Trophoblast cell (in vitro differentiated cells and primary cell): ENCODE results near the gene ATG2B.

Source experiments
- DNase-seq, 2 donors: peaks; one replicate each; pipeline ENCODE4 v3.0.0-alpha.2; 2016
- H2AFZ ChIP-seq: 2 replicates; pipeline ENCODE4 v1.6.1; 2013; ENCODE audit warnings: low read length, moderate library complexity, mild to moderate bottlenecking; ENCODE audit not compliant: insufficient read depth, poor library complexity
- H2AK5ac ChIP-seq: 2 replicates; pipeline ENCODE4 v1.6.1; 2013; ENCODE audit warnings: mild to moderate bottlenecking, low read length
- H2BK120ac ChIP-seq: 2 replicates; pipeline ENCODE4 v1.6.1; 2013; ENCODE audit warnings: low read length, mild to moderate bottlenecking, moderate library complexity; ENCODE audit not compliant: insufficient read depth, poor library complexity
- H2BK12ac ChIP-seq: 2 replicates; pipeline ENCODE4 v1.6.1; 2013; ENCODE audit warnings: mild to moderate bottlenecking, low read length, moderate library complexity
- H2BK5ac ChIP-seq: 2 replicates; pipeline ENCODE4 v1.6.1; 2013; ENCODE audit warnings: low read length, low read depth, moderate library complexity, mild to moderate bottlenecking; ENCODE audit not compliant: poor library complexity
- H3K14ac ChIP-seq: 2 replicates; pipeline ENCODE4 v1.6.1; 2013; ENCODE audit warnings: mild to moderate bottlenecking, low read length
- H3K18ac ChIP-seq: 2 replicates; pipeline ENCODE4 v1.6.1; 2013; ENCODE audit warnings: mild to moderate bottlenecking, low read length
- H3K23ac ChIP-seq: 2 replicates; pipeline ENCODE4 v1.6.1; 2013; ENCODE audit warnings: low read length
- H3K27ac ChIP-seq: 2 replicates; pipeline ENCODE4 v1.5.1; 2013; ENCODE audit warnings: low read depth, mild to moderate bottlenecking, inconsistent platforms, low read length, moderate library complexity
- H3K27me3 ChIP-seq: 2 replicates; pipeline ENCODE4 v1.6.1; 2013; ENCODE audit warnings: inconsistent platforms, mild to moderate bottlenecking, low read length, moderate library complexity; ENCODE audit not compliant: insufficient read depth
- H3K36me3 ChIP-seq, 2 experiments: 1 replicate in 1 of 2; 2 replicates in 1 of 2; pipeline ENCODE4 v1.6.1; 2013; ENCODE audit warnings: low read length in 2 of 2, mild to moderate bottlenecking in 2 of 2, moderate library complexity in 1 of 2; ENCODE audit not compliant: insufficient read depth in 2 of 2, control insufficient read depth in 1 of 2
- H3K4ac ChIP-seq: 2 replicates; pipeline ENCODE4 v1.6.1; 2013; ENCODE audit warnings: low read depth, mild to moderate bottlenecking, low read length, moderate library complexity
- H3K4me1 ChIP-seq, 2 experiments: 1 replicate in 1 of 2; 2 replicates in 1 of 2; pipeline ENCODE4 v1.6.1; 2013; ENCODE audit warnings: low read length in 2 of 2, mild to moderate bottlenecking in 2 of 2, moderate library complexity in 1 of 2; ENCODE audit not compliant: insufficient read depth in 2 of 2, control insufficient read depth in 1 of 2
- H3K4me2 ChIP-seq: 2 replicates; pipeline ENCODE4 v1.6.1; 2013; ENCODE audit warnings: inconsistent platforms, mild to moderate bottlenecking, low read length, moderate library complexity
- H3K4me3 ChIP-seq: 2 replicates; pipeline ENCODE4 v1.5.1; 2013; ENCODE audit warnings: mild to moderate bottlenecking, low read depth, low read length, inconsistent platforms
- H3K79me1 ChIP-seq: one replicate; pipeline ENCODE4 v1.6.1; 2013; ENCODE audit warnings: low read length
- H3K79me2 ChIP-seq: 2 replicates; pipeline ENCODE4 v1.6.1; 2013; ENCODE audit warnings: low read length, mild to moderate bottlenecking; ENCODE audit not compliant: control insufficient read depth, insufficient read depth, poor library complexity
- H3K9ac ChIP-seq: 2 replicates; pipeline ENCODE4 v1.6.1; 2013; ENCODE audit warnings: mild to moderate bottlenecking, low read length
- H3K9me3 ChIP-seq: 2 replicates; pipeline ENCODE4 v1.6.1; 2013; ENCODE audit warnings: low read depth, mild to moderate bottlenecking, control low read depth, inconsistent platforms, low read length; ENCODE audit not compliant: insufficient read depth
- H4K12ac ChIP-seq: 2 replicates; pipeline ENCODE4 v1.6.1; 2013; ENCODE audit warnings: low read depth, mild to moderate bottlenecking, low read length, moderate library complexity
- H4K8ac ChIP-seq: 2 replicates; pipeline ENCODE4 v1.6.1; 2013; ENCODE audit warnings: low read depth, mild to moderate bottlenecking, low read length, moderate library complexity
- H4K91ac ChIP-seq: one replicate; pipeline ENCODE4 v1.6.1; 2013; ENCODE audit warnings: low read depth, mild to moderate bottlenecking, low read length, moderate library complexity
- WGBS: extraction: QIAGEN DNeasy Blood & Tissue Kit; methylation state at CpG from one replicate; pipeline ENCODE4 v1.1.7; 2013; ENCODE audit warnings: missing lambda C conversion rate; ENCODE audit not compliant: insufficient read length, insufficient coverage; ENCODE audit errors: extremely low coverage; 5-methylcytosine and 5-hydroxymethylcytosine counted together

ATG2B gene

GRCh38 chr14:96307434-96307833, 55.7 kb downstream of the ATG2B start:
- Histone ChIP-seq H4K8ac (no peak overlapping the region), H3K36me3 (peaks cover 9 to 18% of the 10 kb centered on the region in 2 experiments), H2AK5ac (no peak overlapping the region), H3K79me1 (no peaks in the 10 kb centered on the region), H3K79me2 (no peaks in the 10 kb centered on the region), H3K27ac (no peak overlapping the region), H2AFZ (no peak overlapping the region), H3K4me2 (no peak overlapping the region), H4K12ac (no peak overlapping the region), H3K9ac (no peak overlapping the region), H3K18ac (no peak overlapping the region), H3K9me3 (no peaks in the 10 kb centered on the region), H2BK12ac (no peak overlapping the region), H3K27me3 (no peaks in the 10 kb centered on the region), H3K4ac (no peak overlapping the region), H3K4me1 (no peaks in the 10 kb centered on the region), H3K4me3 (no peak overlapping the region), H3K14ac (no peak overlapping the region), H2BK120ac (no peak overlapping the region), H3K23ac (no peak overlapping the region), H2BK5ac (no peak overlapping the region), H4K91ac (no peak overlapping the region)
- WGBS, result no CpG with 5 or more reads among the region's 4 CpGs
- peak in 1 of 2 donors; percentile 15 for DNase-seq

DNA sequence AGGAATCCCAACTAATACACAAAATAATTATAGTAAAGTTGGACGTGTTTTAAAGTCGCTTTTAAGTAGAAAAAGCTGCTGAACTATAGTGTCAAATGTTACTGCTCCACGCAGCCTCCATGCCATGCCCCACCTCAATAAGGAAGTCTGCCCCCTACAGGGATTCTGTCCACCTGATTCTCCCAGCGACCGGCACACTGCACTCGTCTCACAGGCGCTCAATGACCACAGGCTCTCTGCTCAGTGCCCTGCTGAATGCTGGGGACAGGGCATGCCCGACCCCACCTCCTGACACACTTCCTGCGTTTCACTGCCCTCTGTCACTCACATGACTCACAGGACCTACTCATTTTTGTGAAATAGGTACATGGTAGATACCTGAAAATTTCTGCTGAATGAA, 58.2 kb downstream of the ATG2B start:
- no peak overlapping the region for H4K91ac ChIP-seq
- H2AFZ ChIP-seq, result no peak overlapping the region
- no peaks in the 10 kb centered on the region for H3K9me3 ChIP-seq
- no peak overlapping the region for H3K9ac ChIP-seq
- no peak overlapping the region for H3K18ac ChIP-seq
- no peak overlapping the region for H2AK5ac ChIP-seq
- H3K36me3 ChIP-seq, result peaks cover 12 to 19% of the 10 kb centered on the region in 2 experiments
- H4K8ac ChIP-seq, result peak overlapping the region; percentile 53
- WGBS, result no CpG with 5 or more reads among the region's 9 CpGs
- H3K4me3 ChIP-seq, result no peak overlapping the region
- H3K27me3 ChIP-seq, result no peaks in the 10 kb centered on the region
- no peak overlapping the region for H2BK5ac ChIP-seq
- H3K79me2 ChIP-seq, result no peaks in the 10 kb centered on the region
- H3K23ac ChIP-seq, result no peak overlapping the region
- H2BK12ac ChIP-seq, result no peak overlapping the region
- H3K79me1 ChIP-seq, result no peaks in the 10 kb centered on the region
- H3K14ac ChIP-seq, result no peak overlapping the region
- no peak overlapping the region for H3K4me2 ChIP-seq
- H3K4me1 ChIP-seq, result no peaks in the 10 kb centered on the region
- H3K4ac ChIP-seq, result no peak overlapping the region
- H3K27ac ChIP-seq, result no peak overlapping the region
- no peak for DNase-seq
- H4K12ac ChIP-seq, result no peak overlapping the region
- H2BK120ac ChIP-seq, result no peak overlapping the region

DNA sequence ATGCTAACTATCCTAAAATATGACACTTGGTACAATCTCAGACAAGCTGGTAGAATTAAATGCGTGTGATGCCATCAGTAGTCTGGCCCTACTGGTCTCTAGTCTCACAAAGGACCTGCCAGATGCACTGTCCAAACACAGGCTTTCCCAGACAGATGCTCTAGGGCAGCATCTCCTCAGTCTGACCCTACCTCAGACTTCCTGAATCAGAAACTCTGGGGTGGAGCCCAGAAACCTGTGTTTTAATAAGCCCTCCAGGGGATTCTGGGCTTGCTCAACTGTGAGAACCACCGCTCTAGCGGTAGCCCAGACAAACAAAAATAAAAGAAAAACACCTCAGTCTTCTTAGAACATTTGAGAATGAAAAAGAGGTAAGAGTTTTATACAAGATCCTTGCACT, 59.2 kb downstream of the ATG2B start:
- Histone ChIP-seq H4K8ac (no peak overlapping the region), H4K91ac (no peak overlapping the region), H3K9ac (no peak overlapping the region), H2BK5ac (no peak overlapping the region), H3K27ac (no peak overlapping the region), H3K9me3 (no peaks in the 10 kb centered on the region), H3K4me2 (no peak overlapping the region), H3K4ac (no peak overlapping the region), H4K12ac (no peak overlapping the region), H3K36me3 (peaks cover 12 to 15% of the 10 kb centered on the region in 2 experiments), H2AFZ (no peak overlapping the region), H3K79me1 (no peaks in the 10 kb centered on the region), H2BK12ac (no peak overlapping the region), H2BK120ac (no peak overlapping the region), H3K14ac (no peak overlapping the region), H2AK5ac (no peak overlapping the region), H3K4me3 (no peak overlapping the region), H3K23ac (no peak overlapping the region), H3K4me1 (no peaks in the 10 kb centered on the region), H3K79me2 (no peaks in the 10 kb centered on the region), H3K27me3 (no peaks in the 10 kb centered on the region), H3K18ac (no peak overlapping the region)
- no peak for DNase-seq
- WGBS, result no CpG with 5 or more reads among the region's 3 CpGs

DNA sequence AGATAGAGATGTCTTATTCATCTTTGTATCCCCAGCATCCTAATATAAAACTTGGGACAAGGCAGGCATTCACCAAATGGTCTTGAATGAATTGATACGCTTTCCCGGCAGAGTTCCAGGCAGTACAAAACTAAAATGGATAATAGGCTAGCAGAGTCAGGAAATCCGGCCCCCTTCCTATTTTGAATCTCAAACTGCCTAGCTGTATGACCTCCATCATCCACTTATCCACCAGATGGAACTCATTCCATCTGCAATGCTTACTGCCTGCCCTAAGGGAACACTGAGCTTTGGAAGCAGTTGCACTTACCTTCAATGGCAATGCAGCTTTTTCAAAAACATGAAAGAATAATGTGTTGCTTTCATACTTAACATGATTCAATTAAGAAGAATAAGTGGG, 63.7 kb downstream of the ATG2B start:
- no peak for DNase-seq
- Histone ChIP-seq H4K8ac (no peak overlapping the region), H2AK5ac (no peak overlapping the region), H2BK12ac (no peak overlapping the region), H3K14ac (no peak overlapping the region), H3K79me2 (no peaks in the 10 kb centered on the region), H3K4me3 (no peak overlapping the region), H4K12ac (no peak overlapping the region), H2BK5ac (no peak overlapping the region), H3K9me3 (no peaks in the 10 kb centered on the region), H3K4ac (no peak overlapping the region), H4K91ac (no peak overlapping the region), H2AFZ (no peak overlapping the region), H3K18ac (no peak overlapping the region), H3K27me3 (no peaks in the 10 kb centered on the region), H3K36me3 (peaks cover 6 to 10% of the 10 kb centered on the region in 2 experiments), H3K9ac (no peak overlapping the region), H3K4me1 (no peaks in the 10 kb centered on the region), H3K27ac (no peak overlapping the region), H3K23ac (no peak overlapping the region), H3K79me1 (no peaks in the 10 kb centered on the region), H2BK120ac (no peak overlapping the region), H3K4me2 (no peak overlapping the region)
- WGBS, result no CpG with 5 or more reads among the region's 3 CpGs
